Endothelial cell of umbilical vein (primary cell): ENCODE measurements around the gene NAXE. TPM values are rescaled to one million over a fixed set of nuclear protein-coding genes. Genes with fewer than 3 reads are reported as not detected.
"Not testable (repeated sequence)": the region's sequence is repeated elsewhere in the genome, so short reads cannot be mapped to it uniquely, and the experiment has no call there.

Source experiments
- BruUV-seq: library from RNA; stranded (reverse); fragments of 400-500 nt; replicated peaks from 2 replicates; lab custom pipeline; 2021; lab: Mats Ljungman, UMichigan
- CTCF ChIA-PET: fragments of 300-600, 350-600 bp; sonication (Branson Sonifier 250); formaldehyde crosslinking; loops from one replicate; lab custom pipeline; 2021; ENCODE audit warnings: antibody characterized with exemption, inconsistent platforms; lab: Charles Lee
- POLR2A ChIA-PET: fragments of 300-600, 350-600 bp; sonication (Branson Sonifier 250); formaldehyde crosslinking; loops from one replicate; lab custom pipeline; 2021; ENCODE audit warnings: antibody characterized with exemption, inconsistent platforms; lab: Charles Lee
- DNase-seq: peaks from one replicate; pipeline ENCODE4 v3.0.0-alpha.2; 2011; ENCODE audit warnings: low read depth, low spot score
- FAIRE-seq: peaks from 2 replicates; lab custom pipeline; 2011; peaks lifted over from hg19 to GRCh38; lab: Jason Lieb, UNC
- H2AFZ ChIP-seq: 2 replicates; pipeline ENCODE4 v1.6.0; 2012; ENCODE audit warnings: low read depth, low read length, control low read depth, inconsistent platforms
- H3K27ac ChIP-seq: 2 replicates; pipeline ENCODE4 v1.5.1; 2011; ENCODE audit warnings: low read depth, mild to moderate bottlenecking, control low read depth, low read length, moderate library complexity; ENCODE audit not compliant: insufficient read depth
- H3K27me3 ChIP-seq, 2 experiments: 2 replicates each; pipeline versions ENCODE4 v1.6.0 to v1.6.1; 2011; ENCODE audit warnings: low read length in 2 of 2, mixed read lengths in 1 of 2; ENCODE audit not compliant: control insufficient read depth in 2 of 2, insufficient read depth in 2 of 2
- H3K36me3 ChIP-seq, 2 experiments: 2 replicates in 1 of 2; 3 replicates in 1 of 2; pipeline ENCODE4 v1.5.1; 2011; ENCODE audit warnings: low read length in 2 of 2, mild to moderate bottlenecking in 1 of 2, moderate library complexity in 1 of 2; ENCODE audit not compliant: control insufficient read depth in 2 of 2, insufficient read depth in 2 of 2; ENCODE audit errors: extremely low read depth in 1 of 2
- H3K4me1 ChIP-seq: 3 replicates; pipeline ENCODE4 v1.5.1; 2011; ENCODE audit warnings: mild to moderate bottlenecking, low read length; ENCODE audit not compliant: control insufficient read depth, insufficient read depth; ENCODE audit errors: extremely low read depth
- H3K4me2 ChIP-seq: 2 replicates; pipeline ENCODE4 v1.6.1; 2011; ENCODE audit warnings: low read length, control low read depth, mixed read lengths; ENCODE audit not compliant: insufficient read depth
- H3K4me3 ChIP-seq, 3 experiments: fragments of 200-600 bp in 1 of 3; sonication (generic), shearing (Covaris generic) in 1 of 3; replicated peaks in 1 of 3; 2 replicates each; pipeline ENCODE4 v1.5.1; 2011 to 2016; ENCODE audit warnings: control low read depth in 3 of 3, low read length in 3 of 3, mild to moderate bottlenecking in 2 of 3, inconsistent platforms in 1 of 3, low read depth in 1 of 3, moderate library complexity in 1 of 3; ENCODE audit not compliant: insufficient read depth in 1 of 3
- H3K79me2 ChIP-seq: 2 replicates; pipeline ENCODE4 v1.6.0; 2012; ENCODE audit warnings: low read length, inconsistent platforms; ENCODE audit not compliant: control insufficient read depth, insufficient read depth
- H3K9ac ChIP-seq: replicated peaks from 2 replicates; pipeline ENCODE3; 2011; ENCODE audit warnings: low read length, control low read depth; ENCODE audit not compliant: insufficient read depth; ENCODE audit errors: extremely low read depth
- H3K9me1 ChIP-seq: replicated peaks from 3 replicates; pipeline ENCODE4 v1.6.0; 2011; ENCODE audit warnings: mild to moderate bottlenecking, low read length; ENCODE audit not compliant: control insufficient read depth, insufficient read depth; ENCODE audit errors: extremely low read depth
- H3K9me3 ChIP-seq: replicated peaks from 2 replicates; pipeline ENCODE4 v1.5.1; 2012; ENCODE audit warnings: low read length, inconsistent platforms; ENCODE audit not compliant: control insufficient read depth, insufficient read depth
- H4K20me1 ChIP-seq: replicated peaks from 2 replicates; pipeline ENCODE3; 2011; ENCODE audit warnings: mild to moderate bottlenecking, low read length; ENCODE audit not compliant: control insufficient read depth, insufficient read depth; ENCODE audit errors: extremely low read depth
- dilution Hi-C: fragments of 300-500 bp; cut with MboI; formaldehyde crosslinking; loops from one replicate; pipeline ENCODE4 v1.15.0; 2019; ENCODE audit warnings: low sequenced_read_pairs; ENCODE audit not compliant: extremely low pct_ligation_motif_present
- intact Hi-C: fragments of 100-400 bp; cut with micrococcal nuclease; formaldehyde crosslinking; loops from one replicate; pipeline ENCODE4 v1.10.0; 2022
- polyA plus RNA-seq, 4 experiments: library from polyadenylated mRNA; depleted of rRNA in 3 of 4; stranded (reverse) in 3 of 4; unstranded in 1 of 4; fragments of >200 nt; gene quantifications; 2 replicates each; pipeline versions ENCODE4 v1.2.1 to v1.2.3, GENCODE V29; 2011 to 2012; ENCODE audit warnings: missing spikeins in 1 of 4
- total RNA-seq: library from RNA; stranded (reverse); gene quantifications from 2 replicates; pipeline ENCODE4 v1.2.3, GENCODE V29; 2021
- TF ChIP-seq, protein P1 (sequence below), 2 donors: IDR thresholded peaks; 1 replicate in 1 of 2; 2 replicates in 1 of 2; pipeline ENCODE4 v1.5.1; 2011; ENCODE audit warnings: low read length in 2 of 2, mild to moderate bottlenecking in 2 of 2, moderate library complexity in 2 of 2, control low read depth in 1 of 2, inconsistent platforms in 1 of 2, low read depth in 1 of 2; ENCODE audit not compliant: insufficient read depth in 1 of 2; ENCODE audit errors: extremely low read depth in 1 of 2
- TF ChIP-seq, protein P2 (sequence below): IDR thresholded peaks from 2 replicates; pipeline ENCODE4 v1.6.1; 2011; ENCODE audit not compliant: insufficient read depth, insufficient read length

NAXE gene
- total and polyA plus RNA-seq, 2 donors (not counting 3 experiments of a cell fraction or from before 2014, with no cell fraction given): 76.2 to 187 TPM

GRCh38 chr1:156602557-156602993 is 11.0 kb downstream of the NAXE start:
- CTCF ChIA-PET: interaction anchor here (1.7 kb wide), 2 partner anchors 16 to 122 kb away, joined by 5 to 9 read pairs; no protein-coding TSS in a partner anchor
- no peak overlapping the region for H3K4me2 ChIP-seq
- H3K27ac ChIP-seq: no peak overlapping the region
- H3K27me3 ChIP-seq: peaks cover 0 to 1% of the 10 kb centered on the region in 2 experiments
- TF ChIP-seq, protein P1, sequence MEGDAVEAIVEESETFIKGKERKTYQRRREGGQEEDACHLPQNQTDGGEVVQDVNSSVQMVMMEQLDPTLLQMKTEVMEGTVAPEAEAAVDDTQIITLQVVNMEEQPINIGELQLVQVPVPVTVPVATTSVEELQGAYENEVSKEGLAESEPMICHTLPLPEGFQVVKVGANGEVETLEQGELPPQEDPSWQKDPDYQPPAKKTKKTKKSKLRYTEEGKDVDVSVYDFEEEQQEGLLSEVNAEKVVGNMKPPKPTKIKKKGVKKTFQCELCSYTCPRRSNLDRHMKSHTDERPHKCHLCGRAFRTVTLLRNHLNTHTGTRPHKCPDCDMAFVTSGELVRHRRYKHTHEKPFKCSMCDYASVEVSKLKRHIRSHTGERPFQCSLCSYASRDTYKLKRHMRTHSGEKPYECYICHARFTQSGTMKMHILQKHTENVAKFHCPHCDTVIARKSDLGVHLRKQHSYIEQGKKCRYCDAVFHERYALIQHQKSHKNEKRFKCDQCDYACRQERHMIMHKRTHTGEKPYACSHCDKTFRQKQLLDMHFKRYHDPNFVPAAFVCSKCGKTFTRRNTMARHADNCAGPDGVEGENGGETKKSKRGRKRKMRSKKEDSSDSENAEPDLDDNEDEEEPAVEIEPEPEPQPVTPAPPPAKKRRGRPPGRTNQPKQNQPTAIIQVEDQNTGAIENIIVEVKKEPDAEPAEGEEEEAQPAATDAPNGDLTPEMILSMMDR (IDR thresholded peaks at IDR 0.05; ENCODE audit: extremely low read depth in 1 of 2, insufficient read depth in 1 of 2, low read depth in 1 of 2, low read length in 2 of 2): peak in 1 of 2 donors; percentile 2
- TF ChIP-seq, protein P2, sequence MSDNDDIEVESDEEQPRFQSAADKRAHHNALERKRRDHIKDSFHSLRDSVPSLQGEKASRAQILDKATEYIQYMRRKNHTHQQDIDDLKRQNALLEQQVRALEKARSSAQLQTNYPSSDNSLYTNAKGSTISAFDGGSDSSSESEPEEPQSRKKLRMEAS: no peak
- intact Hi-C loops (no loop called here), dilution Hi-C loops (no loop called here)
- no peaks in the 10 kb centered on the region for H3K9me3 ChIP-seq
- BruUV-seq: no TSS peak
- peaks cover 10% of the 10 kb centered on the region for H3K4me1 ChIP-seq
- H3K9me1 ChIP-seq: no peaks in the 10 kb centered on the region
- H3K36me3 ChIP-seq: peaks cover 0 to 3% of the 10 kb centered on the region in 2 experiments
- DNase-seq (no peak), FAIRE-seq (peak; percentile 44)
- no peak overlapping the region for H3K9ac ChIP-seq
- H3K79me2 ChIP-seq: peaks cover 19% of the 10 kb centered on the region
- no peak overlapping the region for H2AFZ ChIP-seq
- POLR2A ChIA-PET: no interaction called here
- H3K4me3 ChIP-seq: no peak overlapping the region
- no peaks in the 10 kb centered on the region for H4K20me1 ChIP-seq

GRCh38 chr1:156607344-156607743 is 15.8 kb downstream of the NAXE start:
- H3K27ac ChIP-seq, DNase-seq, H3K27me3 ChIP-seq, H3K9ac ChIP-seq, H3K36me3 ChIP-seq, H2AFZ ChIP-seq, H3K4me3 ChIP-seq, H3K9me1 ChIP-seq, H4K20me1 ChIP-seq, H3K4me1 ChIP-seq, H3K79me2 ChIP-seq, H3K9me3 ChIP-seq, FAIRE-seq, dilution Hi-C loops, H3K4me2 ChIP-seq, CTCF ChIA-PET, POLR2A ChIA-PET, BruUV-seq: not testable (repeated sequence)
- intact Hi-C loops: loop anchor here (5.0 kb wide), 1 partner anchor 35 kb away; the partner anchor contains the start of gene IQGAP3
